ENCODE results near the gene ACSL5. TPM values are rescaled to one million over a fixed set of nuclear protein-coding genes. Genes with fewer than 3 reads are reported as not detected.

The ACSL5 gene
- 0.81 TPM in 1 of 2 replicates, not detected in the other for total RNA-seq (2014; rRNA removed; shearing (Covaris generic))

GRCh38 chr10:112373912-112374338 lies at the start of gene ACSL5:
TSS of gene ACSL5 (plus strand) at chr10:112374116. CDS start at chr10:112394947, 20,831 bp downstream.
- in situ Hi-C loops (cut with HindIII; ENCODE audit: low sequenced_read_pairs): no loop called here
- no peak for DNase-seq (ENCODE audit: low spot score)

DNA sequence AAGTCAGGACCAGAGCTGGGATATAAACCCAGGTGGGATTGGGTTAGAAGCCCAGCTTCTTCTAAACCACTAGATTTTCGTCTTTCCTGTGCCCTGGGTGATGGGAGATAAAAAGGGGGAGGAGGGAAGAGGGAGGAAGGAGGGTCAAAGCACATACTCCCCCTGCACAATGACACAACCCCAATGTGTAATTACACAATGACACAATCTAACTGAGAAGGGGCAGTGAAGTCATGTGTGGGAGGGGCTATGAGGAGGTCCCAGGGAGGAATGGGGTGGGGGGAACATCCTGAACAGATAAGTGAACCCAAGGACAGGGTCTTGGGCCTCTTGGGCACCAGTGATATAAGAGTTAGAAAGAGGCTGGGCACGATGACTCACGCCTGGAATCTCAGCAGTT lies 46.2 kb upstream of the ACSL5 start:
- in situ Hi-C loops (cut with HindIII; ENCODE audit: low sequenced_read_pairs): no loop called here
- DNase-seq (ENCODE audit: low spot score): no peak

- DNase-seq (ENCODE audit: low spot score): no peak
- in situ Hi-C loops (cut with HindIII; ENCODE audit: low sequenced_read_pairs): no loop called here
Measured at GRCh38 chr10:112330162-112330561, 43.8 kb upstream of the ACSL5 start.

DNA sequence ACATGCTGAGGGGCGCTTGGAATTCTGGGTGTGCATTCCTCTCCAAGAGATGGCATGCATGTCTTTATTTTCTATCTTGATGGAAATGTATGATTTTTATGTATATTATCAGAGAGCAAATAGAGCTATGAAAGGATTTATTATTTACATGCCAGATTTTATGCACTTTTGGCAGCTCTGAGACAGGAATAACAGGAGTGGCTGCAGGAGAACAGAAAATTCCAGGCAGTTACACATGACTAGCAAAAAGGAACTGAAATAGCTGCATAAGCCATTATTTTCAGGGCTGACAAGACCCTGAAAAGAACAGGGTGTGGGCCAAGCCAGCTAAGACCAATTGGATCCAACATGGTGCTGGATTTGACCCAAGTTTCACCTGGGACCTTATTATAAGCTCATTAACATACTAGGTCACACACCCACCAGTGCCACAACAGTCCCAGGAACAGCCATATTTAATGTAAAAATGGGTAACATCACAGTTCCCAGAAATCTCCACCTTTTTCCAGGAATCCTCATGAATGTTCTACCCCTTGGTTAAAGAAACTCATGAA lies 43.2 kb upstream of the ACSL5 start:
- no peak for DNase-seq (ENCODE audit: low spot score)
- in situ Hi-C loops (cut with HindIII; ENCODE audit: low sequenced_read_pairs): no loop called here

DNA sequence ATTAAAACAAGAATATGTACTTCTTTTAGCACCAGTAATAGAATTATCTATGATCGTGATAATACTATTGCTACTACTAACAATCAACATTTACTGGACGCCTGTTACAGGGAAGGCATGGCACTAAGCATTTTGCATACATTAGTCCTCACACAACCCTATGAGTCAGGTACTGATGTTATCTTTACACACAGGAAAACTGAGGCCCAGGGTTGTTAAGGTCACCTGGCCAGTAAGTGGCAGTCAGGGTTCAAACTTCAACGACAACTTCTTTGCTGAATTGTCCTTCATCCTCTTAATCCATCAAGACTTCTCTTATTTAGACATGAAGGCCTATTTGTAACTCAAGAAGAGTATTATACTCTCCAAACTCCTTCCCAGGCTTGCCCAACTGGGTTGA lies 41.9 kb upstream of the ACSL5 start:
- in situ Hi-C loops (cut with HindIII; ENCODE audit: low sequenced_read_pairs): no loop called here
- no peak for DNase-seq (ENCODE audit: low spot score)

DNA sequence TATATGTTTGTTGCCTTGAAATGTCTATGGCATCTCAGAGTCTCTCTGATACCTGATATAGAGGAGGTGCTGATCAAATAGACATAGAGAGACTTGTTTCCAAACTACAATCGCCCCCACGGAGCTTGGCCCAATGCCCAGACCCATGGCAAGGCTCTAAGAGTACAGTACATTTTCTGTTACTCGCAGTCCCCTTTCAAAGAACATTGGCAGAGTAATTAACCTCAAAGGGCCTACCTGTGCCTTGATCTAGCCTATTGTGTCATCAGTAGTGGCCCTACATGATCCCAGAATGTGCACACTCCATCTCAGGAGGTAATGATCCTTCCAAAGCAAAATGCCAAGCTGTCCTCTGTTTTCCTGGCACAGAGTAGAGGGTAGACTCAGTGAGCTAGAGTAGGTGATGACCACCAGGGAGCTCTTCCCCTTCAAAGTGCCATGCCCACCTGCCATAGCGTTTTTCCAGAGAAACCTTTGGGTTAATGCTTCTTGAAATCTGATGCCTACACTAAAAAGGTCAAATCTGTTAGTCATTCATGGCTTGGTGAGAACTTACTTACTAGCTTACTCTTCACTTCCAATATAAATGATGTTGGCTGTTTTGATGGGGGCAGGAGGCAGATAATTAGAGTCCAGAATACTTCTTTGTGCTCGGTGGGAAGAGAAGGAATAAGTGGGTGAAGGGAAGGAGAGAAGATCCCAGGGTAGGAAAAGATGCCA lies 41.2 kb upstream of the ACSL5 start:
- in situ Hi-C loops (cut with HindIII; ENCODE audit: low sequenced_read_pairs): no loop called here
- DNase-seq (ENCODE audit: low spot score): no peak

- in situ Hi-C loops (cut with HindIII; ENCODE audit: low sequenced_read_pairs): no loop called here
- DNase-seq (ENCODE audit: low spot score): no peak
Measured at GRCh38 chr10:112333452-112333851, 40.5 kb upstream of the ACSL5 start.

DNA sequence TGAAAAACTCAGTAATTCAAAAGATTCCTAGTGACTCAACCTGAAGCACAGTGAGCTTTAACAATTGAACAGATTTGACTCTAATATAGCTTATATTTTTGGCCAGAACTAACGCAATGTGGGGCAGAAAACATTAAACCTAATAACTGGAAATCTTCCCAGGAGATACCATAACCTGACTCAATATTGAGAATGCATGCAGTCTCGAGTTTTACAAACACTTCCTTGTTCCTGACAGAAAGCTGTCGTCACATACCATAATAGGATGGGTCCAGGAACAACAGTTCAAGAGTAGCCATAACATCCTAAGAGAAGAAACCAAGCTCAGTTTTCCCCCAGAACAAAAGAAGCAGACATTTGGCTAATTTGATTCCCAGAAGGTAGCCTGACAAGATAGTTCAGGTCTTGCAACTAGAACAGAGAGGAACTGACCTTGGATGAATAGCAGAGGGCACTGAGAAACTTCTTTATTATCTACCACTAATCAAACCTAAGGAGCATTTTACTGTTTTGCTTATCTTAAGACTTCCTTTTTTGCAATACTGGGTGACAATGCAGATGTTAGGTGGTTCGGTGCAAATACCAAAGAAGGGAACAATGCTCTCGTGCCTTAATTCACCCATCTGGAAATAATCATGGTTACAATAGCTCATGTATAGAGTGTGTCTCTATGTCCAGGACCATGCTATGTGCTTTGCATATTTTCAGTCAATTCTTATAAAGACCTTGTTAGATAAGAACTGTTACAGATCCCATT lies 38.6 kb upstream of the ACSL5 start:
- no peak for DNase-seq (ENCODE audit: low spot score)

DNA sequence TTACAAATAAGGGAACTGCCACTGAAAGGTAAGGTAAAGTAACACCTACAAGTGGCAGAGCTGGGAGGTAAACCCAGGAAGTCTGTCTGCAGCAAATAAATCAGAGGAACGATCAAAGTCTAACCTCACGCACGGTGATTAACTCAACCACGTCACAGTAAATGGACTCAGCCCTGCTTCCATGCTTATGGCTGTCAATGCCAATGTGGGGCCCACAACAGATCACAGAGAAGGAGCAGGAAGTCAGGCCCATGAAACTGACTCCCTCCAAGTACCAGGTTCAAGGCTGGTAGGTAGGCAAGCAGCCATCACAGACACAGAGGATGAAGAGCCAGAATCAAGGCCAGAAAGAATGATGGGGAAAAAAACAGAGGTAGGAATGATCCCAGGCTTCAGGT lies 38.0 kb upstream of the ACSL5 start:
- in situ Hi-C loops (cut with HindIII; ENCODE audit: low sequenced_read_pairs): no loop called here

More for the DNA sequence above, 38.6 kb upstream of the ACSL5 start:
- in situ Hi-C loops (cut with HindIII; ENCODE audit: low sequenced_read_pairs): no loop called here

GRCh38 chr10:112336556-112337201 lies 37.2 kb upstream of the ACSL5 start:
- DNase-seq (ENCODE audit: low spot score): no peak
- in situ Hi-C loops (cut with HindIII; ENCODE audit: low sequenced_read_pairs): no loop called here

More for the DNA sequence above, 38.0 kb upstream of the ACSL5 start:
- no peak for DNase-seq (ENCODE audit: low spot score)

GRCh38 chr10:112338957-112339356 lies 35.0 kb upstream of the ACSL5 start:
- in situ Hi-C loops (cut with HindIII; ENCODE audit: low sequenced_read_pairs): no loop called here
- no peak for DNase-seq (ENCODE audit: low spot score)

DNA sequence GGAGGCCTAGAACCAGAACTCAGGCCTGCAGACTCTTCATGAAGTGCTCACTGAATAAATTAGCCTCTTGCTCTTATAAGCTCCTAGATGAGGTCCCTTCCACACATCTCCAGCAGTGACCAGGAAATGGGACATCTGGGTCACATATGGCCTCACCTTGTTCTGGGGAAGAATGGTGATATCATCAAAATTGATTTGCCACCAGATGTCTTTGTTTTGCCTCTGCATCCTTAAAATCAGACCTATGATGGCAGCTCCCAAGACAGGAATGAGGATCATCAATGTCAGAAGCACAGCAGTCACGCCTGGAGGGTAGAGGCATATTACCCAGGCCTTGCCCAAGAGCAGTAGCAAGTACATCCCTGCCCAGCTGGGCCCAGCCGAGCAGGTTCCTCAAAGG lies 33.3 kb upstream of the ACSL5 start:
- in situ Hi-C loops (cut with HindIII; ENCODE audit: low sequenced_read_pairs): no loop called here
- DNase-seq (ENCODE audit: low spot score): no peak

- no peak for DNase-seq (ENCODE audit: low spot score)
- in situ Hi-C loops (cut with HindIII; ENCODE audit: low sequenced_read_pairs): no loop called here
Measured at GRCh38 chr10:112343056-112343806, 30.7 kb upstream of the ACSL5 start.

DNA sequence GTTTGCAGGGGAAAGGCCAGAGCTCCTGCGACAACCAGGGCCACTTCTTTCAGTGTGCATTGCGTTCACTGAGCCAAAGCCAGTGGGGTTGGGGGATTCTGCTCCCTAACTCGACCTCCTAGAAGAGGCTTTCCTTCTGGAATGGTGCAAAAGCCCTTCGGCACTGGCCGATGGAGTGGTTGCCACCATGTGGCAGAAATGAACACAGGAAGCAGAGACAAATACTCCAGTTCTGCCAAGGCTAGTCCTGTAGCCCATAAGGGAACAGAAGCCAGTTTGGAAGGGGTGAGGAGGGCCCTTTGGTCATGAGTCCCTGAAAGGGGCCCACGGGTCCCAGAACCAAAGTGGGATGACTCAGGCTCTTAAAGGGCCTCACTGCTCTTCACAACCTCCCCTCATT lies 29.7 kb upstream of the ACSL5 start:
- no peak for DNase-seq (ENCODE audit: low spot score)

DNA sequence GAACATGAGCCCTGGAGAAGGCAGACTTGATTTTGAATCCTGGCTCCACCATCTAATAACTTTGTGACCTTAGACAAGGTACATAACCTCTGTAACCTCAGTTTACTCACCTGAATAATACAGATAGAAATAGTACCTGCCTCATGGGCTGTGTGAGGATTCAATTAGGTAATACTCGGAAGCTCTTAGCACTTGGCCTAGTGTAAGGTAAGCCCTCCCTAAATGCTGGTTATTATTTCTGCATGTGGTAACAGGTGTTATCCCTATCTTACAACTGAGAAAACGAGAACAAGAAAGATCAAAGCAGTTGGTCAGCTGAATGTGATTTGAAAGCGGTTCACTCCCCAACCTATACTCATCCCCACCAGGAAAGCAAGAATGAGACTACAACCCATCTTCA lies 28.7 kb upstream of the ACSL5 start:
- no peak for DNase-seq (ENCODE audit: low spot score)
- in situ Hi-C loops (cut with HindIII; ENCODE audit: low sequenced_read_pairs): no loop called here

More for the DNA sequence above, 29.7 kb upstream of the ACSL5 start:
- in situ Hi-C loops (cut with HindIII; ENCODE audit: low sequenced_read_pairs): no loop called here

GRCh38 chr10:112345743-112346142 lies 28.2 kb upstream of the ACSL5 start:
- in situ Hi-C loops (cut with HindIII; ENCODE audit: low sequenced_read_pairs): no loop called here
- no peak for DNase-seq (ENCODE audit: low spot score)

DNA sequence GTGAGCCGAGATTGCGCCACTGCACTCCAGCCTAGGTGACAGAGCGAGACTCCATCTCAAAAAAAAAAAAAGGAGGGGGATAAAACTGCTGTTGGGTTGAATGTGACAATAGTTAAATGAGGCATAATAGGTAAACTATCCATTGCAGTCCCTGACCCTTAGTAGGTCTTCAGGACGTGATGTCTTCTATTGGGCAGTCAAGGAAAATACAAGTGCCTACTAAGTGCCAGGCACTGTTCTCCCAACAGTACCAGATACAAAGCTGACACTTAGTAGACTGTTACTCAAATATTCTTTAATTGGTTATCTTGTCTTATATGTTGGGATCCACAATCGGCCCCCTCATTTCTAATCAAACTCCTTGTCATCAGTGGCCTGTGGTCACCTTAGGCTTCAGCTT lies 27.1 kb upstream of the ACSL5 start:
- DNase-seq (ENCODE audit: low spot score): no peak
- in situ Hi-C loops (cut with HindIII; ENCODE audit: low sequenced_read_pairs): no loop called here

GRCh38 chr10:112347709-112348671 lies 25.9 kb upstream of the ACSL5 start:
- no peak for DNase-seq (ENCODE audit: low spot score)
- in situ Hi-C loops (cut with HindIII; ENCODE audit: low sequenced_read_pairs): no loop called here

Data from G401 (cell line).